Neuronal stem cell (in vitro differentiated cells): Measurements from ENCODE around the gene TMEM147.
A peak's percentile ranks its signal among the peaks of the same experiment; 100 is the strongest.

ENCODE experiments used
- DNase-seq: peaks from one replicate; pipeline ENCODE4 v3.0.0-alpha.2; 2013; ENCODE audit warnings: low spot score
- H2AFZ ChIP-seq: one replicate; pipeline ENCODE4 v1.6.1; 2013; ENCODE audit warnings: mild to moderate bottlenecking, low read length, inconsistent platforms
- H2AK5ac ChIP-seq: 2 replicates; pipeline ENCODE4 v1.6.1; 2013; ENCODE audit warnings: low read depth, mild to moderate bottlenecking, inconsistent platforms, low read length, moderate library complexity, mixed read lengths
- H2BK120ac ChIP-seq: 2 replicates; pipeline ENCODE4 v1.6.1; 2013; ENCODE audit warnings: low read depth, mild to moderate bottlenecking, inconsistent platforms, low read length, moderate library complexity, mixed read lengths
- H2BK12ac ChIP-seq: one replicate; pipeline ENCODE4 v1.6.1; 2013; ENCODE audit warnings: low read length, inconsistent platforms
- H2BK15ac ChIP-seq: 2 replicates; pipeline ENCODE4 v1.6.1; 2013; ENCODE audit warnings: mild to moderate bottlenecking, low read length, inconsistent platforms, mixed read lengths
- H2BK5ac ChIP-seq: one replicate; pipeline ENCODE4 v1.6.1; 2013; ENCODE audit warnings: inconsistent platforms, mild to moderate bottlenecking, low read length, moderate library complexity
- H3K14ac ChIP-seq: one replicate; pipeline ENCODE4 v1.6.1; 2013; ENCODE audit warnings: low read length, inconsistent platforms
- H3K18ac ChIP-seq: 2 replicates; pipeline ENCODE4 v1.6.1; 2013; ENCODE audit warnings: low read length, inconsistent platforms
- H3K23ac ChIP-seq: 2 replicates; pipeline ENCODE4 v1.6.1; 2013; ENCODE audit warnings: low read depth, mild to moderate bottlenecking, mixed read lengths, low read length, inconsistent platforms; ENCODE audit not compliant: poor library complexity
- H3K27ac ChIP-seq: replicated peaks from 3 replicates; pipeline ENCODE4 v1.5.1; 2013; ENCODE audit warnings: low read length, inconsistent platforms
- H3K27me3 ChIP-seq, 3 experiments: 2 replicates each; pipeline ENCODE4 v1.6.1; 2013; ENCODE audit warnings: low read length in 3 of 3, mild to moderate bottlenecking in 2 of 3, inconsistent platforms in 1 of 3, low read depth in 1 of 3, mixed read lengths in 1 of 3, moderate library complexity in 1 of 3; ENCODE audit not compliant: control insufficient read depth in 3 of 3, insufficient read depth in 3 of 3
- H3K36me3 ChIP-seq, 2 donors: replicated peaks in 1 of 2; 2 replicates each; pipeline ENCODE4 v1.6.1; 2013; ENCODE audit warnings: low read length in 2 of 2; ENCODE audit not compliant: control insufficient read depth in 2 of 2, insufficient read depth in 2 of 2
- H3K4ac ChIP-seq: 2 replicates; pipeline ENCODE4 v1.6.1; 2013; ENCODE audit warnings: inconsistent platforms, mild to moderate bottlenecking, low read length, moderate library complexity
- H3K4me1 ChIP-seq, 2 donors: 1 replicate in 1 of 2; 2 replicates in 1 of 2; pipeline ENCODE4 v1.6.1; 2013; ENCODE audit warnings: low read length in 2 of 2, low read depth in 1 of 2; ENCODE audit not compliant: control insufficient read depth in 2 of 2, insufficient read depth in 1 of 2
- H3K4me2 ChIP-seq: one replicate; pipeline ENCODE4 v1.6.1; 2013; ENCODE audit warnings: mild to moderate bottlenecking, low read length, inconsistent platforms; ENCODE audit not compliant: insufficient read depth, poor library complexity, severe bottlenecking
- H3K4me3 ChIP-seq, 2 donors: 2 replicates each; pipeline ENCODE4 v1.5.1; 2013; ENCODE audit warnings: low read length in 2 of 2, mild to moderate bottlenecking in 2 of 2, inconsistent platforms in 1 of 2, moderate library complexity in 1 of 2
- H3K79me1 ChIP-seq: one replicate; pipeline ENCODE4 v1.6.1; 2013; ENCODE audit warnings: low read depth, mild to moderate bottlenecking, inconsistent platforms, low read length, moderate library complexity
- H3K9ac ChIP-seq: one replicate; pipeline ENCODE4 v1.6.1; 2013; ENCODE audit warnings: mild to moderate bottlenecking, low read depth, low read length, inconsistent platforms; ENCODE audit not compliant: poor library complexity
- H3K9me3 ChIP-seq, 2 donors: replicated peaks in 1 of 2; 2 replicates each; pipeline versions ENCODE3 to v1.6.1; 2013; ENCODE audit warnings: low read length in 2 of 2, mild to moderate bottlenecking in 2 of 2, inconsistent platforms in 1 of 2, low read depth in 1 of 2, mixed read lengths in 1 of 2, moderate library complexity in 1 of 2; ENCODE audit not compliant: control insufficient read depth in 2 of 2, insufficient read depth in 1 of 2
- H4K8ac ChIP-seq: one replicate; pipeline ENCODE4 v1.6.1; 2013; ENCODE audit warnings: low read depth, mild to moderate bottlenecking, inconsistent platforms, low read length, moderate library complexity
- H4K91ac ChIP-seq: one replicate; pipeline ENCODE4 v1.6.1; 2013; ENCODE audit warnings: low read length, low read depth, mild to moderate bottlenecking, inconsistent platforms; ENCODE audit not compliant: poor library complexity
- WGBS, 2 donors: extraction: QIAGEN DNeasy Blood & Tissue Kit; methylation state at CpG; one replicate each; pipeline ENCODE4 v1.1.7; 2013; ENCODE audit warnings: missing lambda C conversion rate in 2 of 2, mixed read lengths in 1 of 2; ENCODE audit not compliant: insufficient read length in 2 of 2, insufficient replicate concordance in 1 of 2; ENCODE audit errors: extremely low coverage in 2 of 2; 5-methylcytosine and 5-hydroxymethylcytosine counted together

Gene TMEM147

GRCh38 chr19:35519291-35519690 is 26.1 kb upstream of the TMEM147 start:
- Histone ChIP-seq H3K27me3 (peaks cover 0 to 30% (median 0%) of the 10 kb centered on the region in 3 experiments), H4K8ac (no peak overlapping the region), H2AK5ac (peak overlapping the region; percentile 14), H3K18ac (peak overlapping the region; percentile 38), H3K4me2 (no peak overlapping the region), H3K27ac (no peak overlapping the region), H3K4me3 (no peak overlapping the region), H3K79me1 (no peaks in the 10 kb centered on the region), H2BK5ac (no peak overlapping the region), H2BK120ac (no peak overlapping the region), H3K4ac (no peak overlapping the region), H3K9ac (no peak overlapping the region), H3K4me1 (peaks cover 5 to 6% of the 10 kb centered on the region in 2 donors), H3K23ac (no peak overlapping the region), H2BK15ac (no peak overlapping the region), H3K36me3 (no peaks in the 10 kb centered on the region), H2BK12ac (no peak overlapping the region), H3K14ac (no peak overlapping the region), H4K91ac (no peak overlapping the region), H2AFZ (no peak overlapping the region), H3K9me3 (no peaks in the 10 kb centered on the region)
- DNase-seq = no peak
- no CpG with 5 or more reads among the region's 7 CpGs for WGBS, 2 donors

- no peak for DNase-seq
- no peak overlapping the region for H3K18ac ChIP-seq
- H3K14ac ChIP-seq = no peak overlapping the region
- H3K79me1 ChIP-seq = no peaks in the 10 kb centered on the region
- H2AK5ac ChIP-seq = no peak overlapping the region
- no peaks in the 10 kb centered on the region for H3K9me3 ChIP-seq
- H2BK12ac ChIP-seq = no peak overlapping the region
- H4K8ac ChIP-seq = no peak overlapping the region
- H3K4ac ChIP-seq = no peak overlapping the region
- H3K27me3 ChIP-seq = peaks cover 0 to 41% (median 0%) of the 10 kb centered on the region in 3 experiments
- H3K9ac ChIP-seq = no peak overlapping the region
- no peaks in the 10 kb centered on the region for H3K36me3 ChIP-seq
- H3K27ac ChIP-seq = no peak overlapping the region
- H2AFZ ChIP-seq = no peak overlapping the region
- no peak overlapping the region for H2BK15ac ChIP-seq
- no peak overlapping the region for H2BK120ac ChIP-seq
- peaks cover 6 to 11% of the 10 kb centered on the region in 2 donors for H3K4me1 ChIP-seq
- no CpG with 5 or more reads among the region's 16 CpGs for WGBS, 2 donors
- H2BK5ac ChIP-seq = no peak overlapping the region
- no peak overlapping the region for H3K23ac ChIP-seq
- H3K4me3 ChIP-seq = no peak overlapping the region
- no peak overlapping the region for H3K4me2 ChIP-seq
- no peak overlapping the region for H4K91ac ChIP-seq
Observed at GRCh38 chr19:35521124-35521743, 24.2 kb upstream of the TMEM147 start.

GRCh38 chr19:35522745-35523327 is 22.6 kb upstream of the TMEM147 start:
- no peak overlapping the region for H2BK120ac ChIP-seq
- no peak overlapping the region for H3K9ac ChIP-seq
- no peak overlapping the region for H3K23ac ChIP-seq
- no peak overlapping the region for H3K27ac ChIP-seq
- no peak overlapping the region for H2BK15ac ChIP-seq
- no peak overlapping the region for H3K4ac ChIP-seq
- H3K4me2 ChIP-seq = no peak overlapping the region
- no peak overlapping the region for H2AK5ac ChIP-seq
- no peaks in the 10 kb centered on the region for H3K36me3 ChIP-seq
- no peaks in the 10 kb centered on the region for H3K79me1 ChIP-seq
- no peak overlapping the region for H3K4me3 ChIP-seq
- no peak overlapping the region for H3K14ac ChIP-seq
- DNase-seq = no peak
- no peaks in the 10 kb centered on the region for H3K9me3 ChIP-seq
- H4K91ac ChIP-seq = no peak overlapping the region
- peaks cover 0 to 51% (median 0%) of the 10 kb centered on the region in 3 experiments for H3K27me3 ChIP-seq
- no peak overlapping the region for H3K18ac ChIP-seq
- no peak overlapping the region for H4K8ac ChIP-seq
- no peak overlapping the region for H2AFZ ChIP-seq
- peaks cover 6 to 11% of the 10 kb centered on the region in 2 donors for H3K4me1 ChIP-seq
- no peak overlapping the region for H2BK5ac ChIP-seq
- H2BK12ac ChIP-seq = no peak overlapping the region
- whole genome bisulfite sequencing, 2 donors = no CpG with 5 or more reads among the region's 12 CpGs

- H3K4me3 ChIP-seq = no peak overlapping the region
- no peak for DNase-seq
- H4K8ac ChIP-seq = no peak overlapping the region
- no peak overlapping the region for H2AK5ac ChIP-seq
- H2BK12ac ChIP-seq = no peak overlapping the region
- H3K79me1 ChIP-seq = no peaks in the 10 kb centered on the region
- no CpG with 5 or more reads among the region's 11 CpGs for WGBS, 2 donors
- peaks cover 6 to 11% of the 10 kb centered on the region in 2 donors for H3K4me1 ChIP-seq
- no peak overlapping the region for H3K4me2 ChIP-seq
- H2BK120ac ChIP-seq = no peak overlapping the region
- peak overlapping the region; percentile 12 for H2AFZ ChIP-seq
- peak overlapping the region; percentile 84 for H3K14ac ChIP-seq
- H3K27ac ChIP-seq = no peak overlapping the region
- peak overlapping the region; percentile 85 for H3K18ac ChIP-seq
- H4K91ac ChIP-seq = no peak overlapping the region
- no peak overlapping the region for H3K4ac ChIP-seq
- no peak overlapping the region for H2BK5ac ChIP-seq
- no peaks in the 10 kb centered on the region for H3K36me3 ChIP-seq
- no peaks in the 10 kb centered on the region for H3K9me3 ChIP-seq
- H2BK15ac ChIP-seq = peak overlapping the region; percentile 20
- peaks cover 0 to 62% (median 0%) of the 10 kb centered on the region in 3 experiments for H3K27me3 ChIP-seq
- H3K9ac ChIP-seq = peak overlapping the region; percentile 51
- no peak overlapping the region for H3K23ac ChIP-seq
Observed at GRCh38 chr19:35524181-35524837, 21.1 kb upstream of the TMEM147 start.
